Right lobe of liver (tissue), 4 donors: ENCODE measurements around the gene PLEKHM2.

ENCODE experiments used
- CTCF ChIP-seq, 4 donors: fragments of 200-600 bp in 3 of 4; fragments of 450-650 bp in 1 of 4; IDR thresholded peaks; one replicate each; pipeline versions ENCODE4 v1.5.1 to v1.8.0; 2016 to 2022; ENCODE audit warnings: antibody characterized with exemption in 4 of 4, mild to moderate bottlenecking in 2 of 4
- POLR2A ChIP-seq: fragments of 450-650 bp; IDR thresholded peaks from one replicate; pipeline ENCODE4 v1.6.1; 2017; ENCODE audit warnings: antibody characterized with exemption, mild to moderate bottlenecking
- donor health status: DM: no; HTN: no; CAD: no.
- donor health status: DM: no; HTN: no; CAD: no.
- donor health status: DM: no; HTN: yes; CAD: no.

- no peak for TF ChIP-seq CTCF (IDR thresholded peaks at IDR 0.05)
- no peak for TF ChIP-seq POLR2A
These were observed 3.3 kb downstream of the PLEKHM2 start for GRCh38 chr1:15687446-15687845.
